ENCODE results near the gene KRR1. TPM values are rescaled to one million over a fixed set of nuclear protein-coding genes. Genes with fewer than 3 reads are reported as not detected.

The KRR1 gene
- total and polyA plus RNA-seq, 2 of the 13 experiments (the other 11 are each of a cell fraction or from before 2014, with no cell fraction given), result 19.3 to 103 TPM

DNA sequence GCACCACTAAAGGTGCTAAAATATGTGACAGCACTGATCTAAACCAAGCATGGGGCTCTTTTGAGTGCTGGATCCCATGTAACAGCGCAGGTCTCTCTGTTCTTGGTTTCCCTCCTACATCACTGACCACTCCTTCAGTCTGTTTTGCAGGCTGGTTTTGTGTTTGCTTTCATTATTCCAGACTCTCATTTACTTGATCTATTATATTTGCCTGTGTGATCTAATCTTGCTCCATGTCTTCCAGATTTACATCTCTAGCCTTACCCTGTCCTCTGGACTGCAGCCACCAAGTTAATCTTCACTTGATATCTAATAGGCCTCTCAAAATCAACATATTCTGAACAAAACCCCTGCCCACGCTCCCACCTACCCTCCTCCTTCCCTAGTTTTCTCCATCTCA is 22.2 kb downstream of the KRR1 start:
- in situ Hi-C loops (cut with HindIII; ENCODE audit: extremely low pct_ligation_motif_present, low pct_unique_long_range_greater_than_20kb), result no loop called here
- no peak overlapping the region for H3K9ac ChIP-seq (ENCODE audit: insufficient read depth, low read depth, low read length)
- no TSS peak for BruUV-seq (replicated peaks)
- no peak overlapping the region for H3K4me2 ChIP-seq (ENCODE audit: low read depth, low read length)
- 97% methylated on average over 2 of the region's 2 CpGs for WGBS (ENCODE audit: low lambda C conversion rate)
- H3K27me3 ChIP-seq (ENCODE audit: control insufficient read depth in 1 of 2, insufficient read depth in 2 of 2, low read length in 2 of 2), result no peaks in the 10 kb centered on the region
- DNase-seq (ENCODE audit: low spot score) (no peak), FAIRE-seq (no peak), ATAC-seq (no peak)
- no peaks in the 10 kb centered on the region for H3K79me2 ChIP-seq (ENCODE audit: insufficient read depth, low read length)
- no peak overlapping the region for H3K4me3 ChIP-seq (replicated peaks in 1 of 3; ENCODE audit: insufficient read depth in 1 of 3, low read depth in 2 of 3, low read length in 3 of 3)
- intact Hi-C loops (cut with micrococcal nuclease; ENCODE audit: unreplicated experiment), result loop anchor here (2.0 to 10.0 kb wide), 2 partner anchors 800 to 856 kb away; partner anchors contain the start of gene BBS10
- ChIA-PET CTCF (ENCODE audit: low intra/inter-chr PET ratio, low total read pairs) (no interaction called here), POLR2A (no interaction called here)
- no peak overlapping the region for H2AFZ ChIP-seq (ENCODE audit: low read length)
- H3K27ac ChIP-seq (ENCODE audit: extremely low read length, insufficient read depth, low read length), result no peak overlapping the region
- H3K36me3 ChIP-seq (replicated peaks in 1 of 2; ENCODE audit: control insufficient read depth in 1 of 2, insufficient read depth in 2 of 2, low read length in 2 of 2), result no peaks in the 10 kb centered on the region
- peaks cover 6% of the 10 kb centered on the region for H3K4me1 ChIP-seq (ENCODE audit: insufficient read depth, low read length)
- H3K9me3 ChIP-seq (ENCODE audit: low read length), result no peaks in the 10 kb centered on the region
- H4K20me1 ChIP-seq (ENCODE audit: insufficient read depth, low read length), result no peaks in the 10 kb centered on the region
- TF ChIP-seq ZNF761 (CRISPR knock-in tag; conservative IDR thresholded peaks at IDR 0.05), result no peak
- TF ChIP-seq, protein P1, sequence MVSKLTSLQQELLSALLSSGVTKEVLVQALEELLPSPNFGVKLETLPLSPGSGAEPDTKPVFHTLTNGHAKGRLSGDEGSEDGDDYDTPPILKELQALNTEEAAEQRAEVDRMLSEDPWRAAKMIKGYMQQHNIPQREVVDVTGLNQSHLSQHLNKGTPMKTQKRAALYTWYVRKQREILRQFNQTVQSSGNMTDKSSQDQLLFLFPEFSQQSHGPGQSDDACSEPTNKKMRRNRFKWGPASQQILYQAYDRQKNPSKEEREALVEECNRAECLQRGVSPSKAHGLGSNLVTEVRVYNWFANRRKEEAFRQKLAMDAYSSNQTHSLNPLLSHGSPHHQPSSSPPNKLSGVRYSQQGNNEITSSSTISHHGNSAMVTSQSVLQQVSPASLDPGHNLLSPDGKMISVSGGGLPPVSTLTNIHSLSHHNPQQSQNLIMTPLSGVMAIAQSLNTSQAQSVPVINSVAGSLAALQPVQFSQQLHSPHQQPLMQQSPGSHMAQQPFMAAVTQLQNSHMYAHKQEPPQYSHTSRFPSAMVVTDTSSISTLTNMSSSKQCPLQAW (CRISPR knock-in tag; IDR thresholded peaks at IDR 0.05), result no peak
- TF ChIP-seq, protein P2, sequence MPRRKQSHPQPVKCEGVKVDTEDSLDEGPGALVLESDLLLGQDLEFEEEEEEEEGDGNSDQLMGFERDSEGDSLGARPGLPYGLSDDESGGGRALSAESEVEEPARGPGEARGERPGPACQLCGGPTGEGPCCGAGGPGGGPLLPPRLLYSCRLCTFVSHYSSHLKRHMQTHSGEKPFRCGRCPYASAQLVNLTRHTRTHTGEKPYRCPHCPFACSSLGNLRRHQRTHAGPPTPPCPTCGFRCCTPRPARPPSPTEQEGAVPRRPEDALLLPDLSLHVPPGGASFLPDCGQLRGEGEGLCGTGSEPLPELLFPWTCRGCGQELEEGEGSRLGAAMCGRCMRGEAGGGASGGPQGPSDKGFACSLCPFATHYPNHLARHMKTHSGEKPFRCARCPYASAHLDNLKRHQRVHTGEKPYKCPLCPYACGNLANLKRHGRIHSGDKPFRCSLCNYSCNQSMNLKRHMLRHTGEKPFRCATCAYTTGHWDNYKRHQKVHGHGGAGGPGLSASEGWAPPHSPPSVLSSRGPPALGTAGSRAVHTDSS (CRISPR knock-in tag; conservative IDR thresholded peaks at IDR 0.05), result no peak
- TF ChIP-seq, protein P3, sequence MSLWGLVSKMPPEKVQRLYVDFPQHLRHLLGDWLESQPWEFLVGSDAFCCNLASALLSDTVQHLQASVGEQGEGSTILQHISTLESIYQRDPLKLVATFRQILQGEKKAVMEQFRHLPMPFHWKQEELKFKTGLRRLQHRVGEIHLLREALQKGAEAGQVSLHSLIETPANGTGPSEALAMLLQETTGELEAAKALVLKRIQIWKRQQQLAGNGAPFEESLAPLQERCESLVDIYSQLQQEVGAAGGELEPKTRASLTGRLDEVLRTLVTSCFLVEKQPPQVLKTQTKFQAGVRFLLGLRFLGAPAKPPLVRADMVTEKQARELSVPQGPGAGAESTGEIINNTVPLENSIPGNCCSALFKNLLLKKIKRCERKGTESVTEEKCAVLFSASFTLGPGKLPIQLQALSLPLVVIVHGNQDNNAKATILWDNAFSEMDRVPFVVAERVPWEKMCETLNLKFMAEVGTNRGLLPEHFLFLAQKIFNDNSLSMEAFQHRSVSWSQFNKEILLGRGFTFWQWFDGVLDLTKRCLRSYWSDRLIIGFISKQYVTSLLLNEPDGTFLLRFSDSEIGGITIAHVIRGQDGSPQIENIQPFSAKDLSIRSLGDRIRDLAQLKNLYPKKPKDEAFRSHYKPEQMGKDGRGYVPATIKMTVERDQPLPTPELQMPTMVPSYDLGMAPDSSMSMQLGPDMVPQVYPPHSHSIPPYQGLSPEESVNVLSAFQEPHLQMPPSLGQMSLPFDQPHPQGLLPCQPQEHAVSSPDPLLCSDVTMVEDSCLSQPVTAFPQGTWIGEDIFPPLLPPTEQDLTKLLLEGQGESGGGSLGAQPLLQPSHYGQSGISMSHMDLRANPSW (CRISPR knock-in tag; IDR thresholded peaks at IDR 0.05; ENCODE audit: borderline replicate concordance), result no peak
- no peak for TF ChIP-seq PHF21A (CRISPR knock-in tag; IDR thresholded peaks at IDR 0.05)
- no peak for TF ChIP-seq ZNF451 (CRISPR knock-in tag; IDR thresholded peaks at IDR 0.05)
- TF ChIP-seq, protein P4, sequence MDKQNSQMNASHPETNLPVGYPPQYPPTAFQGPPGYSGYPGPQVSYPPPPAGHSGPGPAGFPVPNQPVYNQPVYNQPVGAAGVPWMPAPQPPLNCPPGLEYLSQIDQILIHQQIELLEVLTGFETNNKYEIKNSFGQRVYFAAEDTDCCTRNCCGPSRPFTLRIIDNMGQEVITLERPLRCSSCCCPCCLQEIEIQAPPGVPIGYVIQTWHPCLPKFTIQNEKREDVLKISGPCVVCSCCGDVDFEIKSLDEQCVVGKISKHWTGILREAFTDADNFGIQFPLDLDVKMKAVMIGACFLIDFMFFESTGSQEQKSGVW (CRISPR knock-in tag; IDR thresholded peaks at IDR 0.05; ENCODE audit: borderline replicate concordance), result no peak
- no peak for TF ChIP-seq ZNF562 (CRISPR knock-in tag; IDR thresholded peaks at IDR 0.05; ENCODE audit: borderline replicate concordance)
- no peak for TF ChIP-seq AGO1 (IDR thresholded peaks at IDR 0.05; ENCODE audit: low read depth, low read length, poor library complexity, severe bottlenecking)
- TF ChIP-seq ZNF296 (CRISPR knock-in tag; conservative IDR thresholded peaks at IDR 0.05), result no peak
- TF ChIP-seq, protein P5, sequence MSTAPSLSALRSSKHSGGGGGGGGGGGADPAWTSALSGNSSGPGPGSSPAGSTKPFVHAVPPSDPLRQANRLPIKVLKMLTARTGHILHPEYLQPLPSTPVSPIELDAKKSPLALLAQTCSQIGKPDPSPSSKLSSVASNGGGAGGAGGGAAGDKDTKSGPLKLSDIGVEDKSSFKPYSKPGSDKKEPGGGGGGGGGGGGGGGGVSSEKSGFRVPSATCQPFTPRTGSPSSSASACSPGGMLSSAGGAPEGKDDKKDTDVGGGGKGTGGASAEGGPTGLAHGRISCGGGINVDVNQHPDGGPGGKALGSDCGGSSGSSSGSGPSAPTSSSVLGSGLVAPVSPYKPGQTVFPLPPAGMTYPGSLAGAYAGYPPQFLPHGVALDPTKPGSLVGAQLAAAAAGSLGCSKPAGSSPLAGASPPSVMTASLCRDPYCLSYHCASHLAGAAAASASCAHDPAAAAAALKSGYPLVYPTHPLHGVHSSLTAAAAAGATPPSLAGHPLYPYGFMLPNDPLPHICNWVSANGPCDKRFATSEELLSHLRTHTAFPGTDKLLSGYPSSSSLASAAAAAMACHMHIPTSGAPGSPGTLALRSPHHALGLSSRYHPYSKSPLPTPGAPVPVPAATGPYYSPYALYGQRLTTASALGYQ (CRISPR knock-in tag; IDR thresholded peaks at IDR 0.05), result no peak
- TF ChIP-seq ZNF253 (CRISPR knock-in tag; IDR thresholded peaks at IDR 0.05; ENCODE audit: borderline replicate concordance), result no peak
- TF ChIP-seq RORA (CRISPR knock-in tag; IDR thresholded peaks at IDR 0.05), result no peak
- TF ChIP-seq, protein P6, sequence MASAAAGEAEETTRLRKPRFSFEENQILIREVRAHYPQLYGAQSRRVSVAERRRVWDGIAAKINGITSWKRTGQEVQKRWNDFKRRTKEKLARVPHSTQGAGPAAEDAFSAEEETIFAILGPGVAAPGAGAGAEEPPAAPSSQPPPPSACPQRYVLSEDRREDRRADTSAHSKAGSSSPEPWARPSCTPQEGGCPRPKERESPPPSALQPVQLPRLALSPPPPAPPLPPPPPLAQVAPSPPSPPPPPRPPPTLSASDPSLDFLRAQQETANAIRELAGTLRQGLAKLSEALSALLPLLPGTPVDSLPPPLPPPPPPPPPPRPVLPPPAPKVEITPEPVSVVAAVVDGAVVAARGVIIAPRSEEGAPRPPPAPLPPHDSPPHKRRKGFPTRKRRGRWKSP (CRISPR knock-in tag; IDR thresholded peaks at IDR 0.05), result no peak
- TF ChIP-seq HDAC6 (IDR thresholded peaks at IDR 0.05; ENCODE audit: low read depth, low read length), result no peak
